Measurements from ENCODE around the gene LYG1. TPM values are rescaled to one million over a fixed set of nuclear protein-coding genes. Genes with fewer than 3 reads are reported as not detected.

Gene LYG1
- total and polyA plus RNA-seq, 2 of the 13 experiments (the other 11 are each of a cell fraction or from before 2014, with no cell fraction given): 1.00 to 2.9 TPM

GRCh38 chr2:99278793-99279291 is 22.2 kb downstream of the LYG1 start (continued):
- peak; percentile 59; the same call in 1 of the 2 replicates for TF ChIP-seq ZNF512B (CRISPR knock-in tag; IDR thresholded peaks at IDR 0.05; ENCODE audit: borderline replicate concordance)
- no peak for TF ChIP-seq LBX2 (CRISPR knock-in tag; IDR thresholded peaks at IDR 0.05; ENCODE audit: borderline replicate concordance)
- TF ChIP-seq ZBTB40 (IDR thresholded peaks at IDR 0.05): peak; percentile 29; the same call in 1 of the 2 replicates
- no peak; the same call in 1 of the 2 replicates for TF ChIP-seq ZBTB40 (CRISPR knock-in tag; IDR thresholded peaks at IDR 0.05)
- no peak for TF ChIP-seq ZNF704 (CRISPR knock-in tag; IDR thresholded peaks at IDR 0.05; ENCODE audit: borderline replicate concordance)
- peak; percentile 20; the same call in 1 of the 2 replicates for TF ChIP-seq ZFX (CRISPR knock-in tag; IDR thresholded peaks at IDR 0.05; ENCODE audit: low read depth)
- peak; percentile 87 for TF ChIP-seq STAT6 (CRISPR knock-in tag; IDR thresholded peaks at IDR 0.05; ENCODE audit: borderline replicate concordance)
